PC-9 (cell line): ENCODE measurements around the gene UVSSA. TPM values are rescaled to one million over a fixed set of nuclear protein-coding genes. Genes with fewer than 3 reads are reported as not detected.
A peak's percentile ranks its signal among the peaks of the same experiment; 100 is the strongest.

Experiments used
- BruUV-seq: library from RNA; stranded (reverse); fragments of 400-500 nt; replicated peaks from 2 replicates; lab custom pipeline; 2021; lab: Mats Ljungman, UMichigan
- CTCF ChIA-PET: fragments of 300-600 bp; sonication (Branson Sonifier 250); formaldehyde crosslinking; loops from one replicate; lab custom pipeline; 2022; ENCODE audit warnings: antibody characterized with exemption; lab: Charles Lee
- POLR2A ChIA-PET: fragments of 300-600 bp; sonication (Branson Sonifier 250); formaldehyde crosslinking; loops from one replicate; lab custom pipeline; 2022; ENCODE audit warnings: antibody characterized with exemption; ENCODE audit not compliant: unreplicated experiment; lab: Charles Lee
- DNase-seq, 2 experiments: peaks; one replicate each; pipeline versions ENCODE4 v3.0.0 to v3.0.0-alpha.2; 2015 to 2022; ENCODE audit warnings: mixed read lengths in 1 of 2
- H2AFZ ChIP-seq: fragments of 200-600 bp; sonication (generic); 2 replicates; pipeline ENCODE4 v1.8.1; 2017; ENCODE audit warnings: antibody characterized with exemption
- H3F3A ChIP-seq: fragments of 200-600 bp; sonication (generic); 2 replicates; pipeline ENCODE4 v1.8.1; 2017; ENCODE audit warnings: antibody characterized with exemption, mild to moderate bottlenecking, low read depth; ENCODE audit not compliant: insufficient read depth
- H3K27ac ChIP-seq: fragments of 200-600 bp; sonication (generic); 2 replicates; pipeline ENCODE4 v1.6.1; 2016; ENCODE audit warnings: mixed run types
- H3K27me3 ChIP-seq: fragments of 200-600 bp; sonication (generic); 2 replicates; pipeline ENCODE4 v1.6.1; 2016; ENCODE audit warnings: low read depth, mixed run types; ENCODE audit not compliant: insufficient read depth
- H3K36me3 ChIP-seq: fragments of 200-600 bp; sonication (generic); 2 replicates; pipeline ENCODE4 v1.6.1; 2016; ENCODE audit warnings: low read depth, mixed run types
- H3K4me1 ChIP-seq: fragments of 200-600 bp; sonication (generic); replicated peaks from 2 replicates; pipeline ENCODE4 v1.6.1; 2016; ENCODE audit warnings: mixed run types; ENCODE audit not compliant: insufficient read depth
- H3K4me2 ChIP-seq: fragments of 200-600 bp; sonication (generic); 2 replicates; pipeline ENCODE4 v1.6.1; 2017; ENCODE audit warnings: mixed run types
- H3K4me3 ChIP-seq: fragments of 200-600 bp; sonication (generic); 2 replicates; pipeline ENCODE4 v1.6.1; 2016; ENCODE audit warnings: mixed run types
- H3K79me2 ChIP-seq: fragments of 200-600 bp; sonication (generic); 2 replicates; pipeline ENCODE4 v1.6.1; 2017; ENCODE audit warnings: low read depth, mixed run types
- H3K9me2 ChIP-seq: fragments of 200-600 bp; sonication (generic); 2 replicates; pipeline ENCODE4 v1.8.1; 2017; ENCODE audit warnings: mild to moderate bottlenecking; ENCODE audit not compliant: insufficient read depth
- H3K9me3 ChIP-seq: fragments of 200-600 bp; sonication (generic); 2 replicates; pipeline ENCODE4 v1.8.1; 2016; ENCODE audit warnings: low read depth; ENCODE audit not compliant: insufficient read depth
- H4K20me1 ChIP-seq: fragments of 200-600 bp; sonication (generic); 2 replicates; pipeline ENCODE4 v1.8.1; 2017; ENCODE audit not compliant: insufficient read depth
- CTCF ChIP-seq: fragments of 200-600 bp; sonication (generic); conservative IDR thresholded peaks from 2 replicates; pipeline ENCODE4 v1.6.1; 2017; ENCODE audit warnings: mixed run types, antibody characterized with exemption, mild to moderate bottlenecking, moderate library complexity
- EZH2 ChIP-seq: fragments of 200-600 bp; sonication (generic); IDR thresholded peaks from 2 replicates; pipeline ENCODE4 v1.8.0; 2017; ENCODE audit warnings: antibody characterized with exemption, low read depth
- intact Hi-C: fragments of 100-400 bp; cut with micrococcal nuclease; formaldehyde crosslinking; loops from one replicate; pipeline ENCODE4 v1.10.0; 2022; ENCODE audit not compliant: unreplicated experiment
- total RNA-seq: library from RNA; stranded (reverse); gene quantifications from 2 replicates; pipeline ENCODE4 v1.2.3, GENCODE V29; 2021

UVSSA gene
- total RNA-seq, 1 experiment from 2014 or later = 24.3 TPM

GRCh38 chr4:1318488-1319213, 28.4 kb upstream of the UVSSA start:
- no TSS peak for BruUV-seq
- H3K4me3 ChIP-seq = no peak overlapping the region
- intact Hi-C loops = no loop called here
- no peaks in the 10 kb centered on the region for H3K27me3 ChIP-seq
- H3K4me1 ChIP-seq = peaks cover 5% of the 10 kb centered on the region; the same call in 1 of the 2 replicates
- peaks cover 23% of the 10 kb centered on the region; the same call in 1 of the 2 replicates for H3F3A ChIP-seq
- H3K4me2 ChIP-seq = no peak overlapping the region
- H3K36me3 ChIP-seq = no peaks in the 10 kb centered on the region
- CTCF ChIA-PET = interaction anchor here (0.5 kb wide), 1 partner anchor 71 kb away, joined by 7 read pairs; no protein-coding TSS in a partner anchor
- H2AFZ ChIP-seq = no peak overlapping the region
- no peak overlapping the region for H3K27ac ChIP-seq
- DNase-seq = no peak
- no peaks in the 10 kb centered on the region for H3K9me2 ChIP-seq
- 0 out of 2 replicates have a peak, but pooled peaks cover 3% of the 10 kb centered on the region for H4K20me1 ChIP-seq
- no peaks in the 10 kb centered on the region for H3K79me2 ChIP-seq
- no peaks in the 10 kb centered on the region for H3K9me3 ChIP-seq
- TF ChIP-seq EZH2 (no peak), CTCF (peak; percentile 59)
- POLR2A ChIA-PET = no interaction called here

GRCh38 chr4:1321486-1321885, 25.5 kb upstream of the UVSSA start:
- Histone ChIP-seq H3K4me2 (no peak overlapping the region), H3K9me2 (no peaks in the 10 kb centered on the region), H3K9me3 (no peaks in the 10 kb centered on the region), H3F3A (peaks cover 27% of the 10 kb centered on the region; the same call in 1 of the 2 replicates), H3K79me2 (0 out of 2 replicates have a peak, but pooled peaks cover 2% of the 10 kb centered on the region), H3K4me1 (peaks cover 10% of the 10 kb centered on the region; the same call in 1 of the 2 replicates), H3K27ac (no peak overlapping the region), H4K20me1 (no peaks in the 10 kb centered on the region), H3K36me3 (no peaks in the 10 kb centered on the region), H2AFZ (no peak overlapping the region), H3K27me3 (no peaks in the 10 kb centered on the region), H3K4me3 (no peak overlapping the region)
- TF ChIP-seq CTCF (no peak), EZH2 (no peak)
- BruUV-seq = no TSS peak
- ChIA-PET CTCF (no interaction called here), POLR2A (no interaction called here)
- DNase-seq = no peak
- intact Hi-C loops = no loop called here

GRCh38 chr4:1321946-1322650, 24.9 kb upstream of the UVSSA start:
- Histone ChIP-seq H3F3A (peaks cover 27% of the 10 kb centered on the region; the same call in 1 of the 2 replicates), H3K9me2 (no peaks in the 10 kb centered on the region), H3K9me3 (no peaks in the 10 kb centered on the region), H3K27me3 (no peaks in the 10 kb centered on the region), H3K4me3 (no peak overlapping the region), H3K4me1 (peaks cover 10% of the 10 kb centered on the region; the same call in 1 of the 2 replicates), H2AFZ (no peak overlapping the region), H3K79me2 (0 out of 2 replicates have a peak, but pooled peaks cover 2% of the 10 kb centered on the region), H4K20me1 (no peaks in the 10 kb centered on the region), H3K36me3 (no peaks in the 10 kb centered on the region), H3K4me2 (no peak overlapping the region), H3K27ac (no peak overlapping the region)
- no peak for TF ChIP-seq EZH2
- no peak for TF ChIP-seq CTCF
- BruUV-seq = no TSS peak
- intact Hi-C loops = no loop called here
- ChIA-PET CTCF (no interaction called here), POLR2A (no interaction called here)
- DNase-seq = no peak
